Smooth muscle cell (in vitro differentiated cells): ENCODE data around the gene PRCC. TPM values are rescaled to one million over a fixed set of nuclear protein-coding genes. Genes with fewer than 3 reads are reported as not detected.

Experiments used
- DNase-seq: peaks from one replicate; lab custom pipeline; 2025; ENCODE audit not compliant: unreplicated experiment; lab: John Stamatoyannopoulos, UW
- H2AFZ ChIP-seq: fragments of 200-600 bp; sonication (generic); 2 replicates; pipeline ENCODE4 v1.6.0; 2016; ENCODE audit warnings: antibody characterized with exemption, low read depth, mild to moderate bottlenecking
- H3F3A ChIP-seq: fragments of 200-600 bp; sonication (generic); 2 replicates; pipeline ENCODE4 v1.6.0; 2017; ENCODE audit warnings: antibody characterized with exemption, low read depth
- H3K27ac ChIP-seq: fragments of 200-600 bp; sonication (generic); 2 replicates; pipeline ENCODE4 v1.5.1; 2016; ENCODE audit warnings: low read depth, mild to moderate bottlenecking
- H3K27me3 ChIP-seq: fragments of 200-600 bp; sonication (generic); 2 replicates; pipeline ENCODE4 v1.6.1; 2016; ENCODE audit warnings: low read depth, mild to moderate bottlenecking
- H3K36me3 ChIP-seq: fragments of 200-600 bp; sonication (generic); 2 replicates; pipeline ENCODE4 v1.5.1; 2016; ENCODE audit warnings: low read depth
- H3K4me1 ChIP-seq: fragments of 200-600 bp; sonication (generic); 2 replicates; pipeline ENCODE4 v1.5.1; 2016; ENCODE audit warnings: low read depth
- H3K4me2 ChIP-seq: fragments of 200-600 bp; sonication (generic); 2 replicates; pipeline ENCODE4 v1.6.0; 2016; ENCODE audit warnings: mild to moderate bottlenecking
- H3K4me3 ChIP-seq: fragments of 200-600 bp; sonication (generic); 2 replicates; pipeline ENCODE4 v1.5.1; 2016; ENCODE audit warnings: mild to moderate bottlenecking
- H3K79me2 ChIP-seq: fragments of 200-600 bp; sonication (generic); 2 replicates; pipeline ENCODE4 v1.6.0; 2016; ENCODE audit warnings: low read depth, mild to moderate bottlenecking
- H3K9ac ChIP-seq: fragments of 200-600 bp; sonication (generic); 2 replicates; pipeline ENCODE4 v1.6.0; 2016; ENCODE audit warnings: low read depth
- H3K9me3 ChIP-seq: fragments of 200-600 bp; sonication (generic); replicated peaks from 2 replicates; pipeline ENCODE4 v1.5.1; 2016; ENCODE audit warnings: low read depth
- H4K20me1 ChIP-seq: fragments of 200-600 bp; sonication (generic); 2 replicates; pipeline ENCODE4 v1.6.0; 2016; ENCODE audit warnings: low read depth
- CTCF ChIP-seq: fragments of 200-600 bp; sonication (generic); IDR thresholded peaks from 2 replicates; pipeline ENCODE4 v1.5.1; 2017; ENCODE audit warnings: borderline replicate concordance, mild to moderate bottlenecking, antibody characterized with exemption; ENCODE audit not compliant: insufficient read depth, poor library complexity, severe bottlenecking
- WGBS: methylation state at CpG from one replicate; pipeline ENCODE4 v1.1.7; 2016; ENCODE audit warnings: low lambda C conversion rate; 5-methylcytosine and 5-hydroxymethylcytosine counted together
- polyA plus RNA-seq: library from polyadenylated mRNA; unstranded; fragments of >200 nt; fragmentation: Nextera tagmentation; extraction: Ambion mirVana; gene quantifications from 2 replicates; pipeline ENCODE4 v1.2.1, GENCODE V29; 2016
- total RNA-seq: library from RNA; depleted of rRNA; stranded (reverse); fragments of >200 nt; gene quantifications from 2 replicates; pipeline ENCODE4 v1.2.3, GENCODE V29; 2014

PRCC gene
- total and polyA plus RNA-seq, 2 experiments from 2014 or later: 37.7 to 68.7 TPM

DNA sequence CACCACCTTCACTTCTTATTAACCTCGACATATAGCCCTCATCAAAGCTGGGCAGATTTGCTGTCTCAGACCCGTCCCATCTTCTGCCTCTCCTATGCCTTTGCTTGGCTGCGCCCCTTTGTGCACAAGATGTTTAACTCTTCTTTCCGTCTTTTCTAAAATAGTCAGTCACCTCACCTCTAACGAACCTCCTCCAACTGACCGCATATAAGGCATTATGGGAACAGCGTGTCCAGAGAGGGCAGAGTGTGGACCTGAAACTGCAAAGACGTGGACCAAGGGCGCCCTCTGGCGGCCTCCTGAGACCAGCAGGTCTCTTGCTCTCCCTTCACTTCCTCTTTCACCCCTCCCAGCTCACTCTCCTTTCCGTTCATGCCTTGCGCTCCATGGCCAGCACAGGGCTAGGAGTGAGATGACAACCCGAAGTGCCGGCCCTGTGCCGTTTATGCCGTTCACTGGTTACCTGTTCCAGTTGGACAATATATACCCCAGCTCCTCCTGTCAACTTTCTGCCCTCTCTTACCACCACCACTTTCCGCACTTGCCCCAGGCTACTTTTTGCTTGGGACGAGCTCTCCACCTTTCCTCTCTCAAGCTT lies 41.6 kb upstream of the PRCC start:
- peak overlapping the region; percentile 38 for H3K4me3 ChIP-seq
- H3K36me3 ChIP-seq: no peaks in the 10 kb centered on the region
- H3K4me1 ChIP-seq: peaks cover 31% of the 10 kb centered on the region
- 19% methylated on average over 18 of the region's 18 CpGs for WGBS
- DNase-seq: peak; percentile 53
- H3K27me3 ChIP-seq: no peaks in the 10 kb centered on the region
- peaks cover 53% of the 10 kb centered on the region for H3K79me2 ChIP-seq
- H3K4me2 ChIP-seq: peak overlapping the region; percentile 97
- no peaks in the 10 kb centered on the region for H3K9me3 ChIP-seq
- peaks cover 59% of the 10 kb centered on the region for H4K20me1 ChIP-seq
- no peak overlapping the region for H2AFZ ChIP-seq
- H3F3A ChIP-seq: peaks cover 6% of the 10 kb centered on the region
- H3K27ac ChIP-seq: no peak overlapping the region
- no peak overlapping the region for H3K9ac ChIP-seq
- peak; percentile 87 for TF ChIP-seq CTCF

DNA sequence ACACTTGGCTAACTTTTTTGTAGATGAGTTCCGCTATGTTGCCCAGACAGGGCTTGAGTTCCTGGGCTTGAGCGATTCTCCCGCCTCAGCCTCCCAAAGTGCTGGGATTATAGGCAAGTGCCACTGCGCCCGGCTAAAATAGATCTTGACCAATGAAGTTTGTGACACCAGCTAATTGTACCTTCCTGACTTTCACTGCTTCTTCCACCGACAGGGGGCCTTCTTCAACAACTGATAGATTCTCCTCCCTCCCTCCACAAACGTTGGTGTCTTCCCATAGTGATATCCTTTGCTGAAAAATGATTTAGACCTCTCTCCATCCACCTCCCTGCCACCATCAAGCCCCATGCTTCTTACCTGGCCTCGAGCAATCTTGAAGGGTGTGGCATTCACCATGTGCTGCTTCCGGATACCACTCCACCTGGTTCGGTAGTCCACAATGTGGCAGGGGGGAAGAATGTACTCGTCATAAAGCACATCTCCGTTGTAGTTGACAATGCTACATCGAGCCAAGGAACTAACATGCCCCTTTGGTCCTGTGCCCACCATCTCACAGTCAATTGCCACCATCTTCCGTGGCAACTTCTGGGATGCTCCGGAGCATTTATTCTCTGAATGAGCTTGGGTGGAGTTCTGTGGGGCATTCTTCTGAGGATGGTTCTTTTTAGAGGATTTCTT lies 40.6 kb upstream of the PRCC start:
- Histone ChIP-seq H3K4me2 (peak overlapping the region; percentile 97), H3K36me3 (no peaks in the 10 kb centered on the region), H3K9me3 (no peaks in the 10 kb centered on the region), H2AFZ (no peak overlapping the region), H3K79me2 (peaks cover 53% of the 10 kb centered on the region), H3K27me3 (no peaks in the 10 kb centered on the region), H3K27ac (no peak overlapping the region), H3K9ac (no peak overlapping the region), H3F3A (peaks cover 6% of the 10 kb centered on the region), H4K20me1 (peaks cover 55% of the 10 kb centered on the region), H3K4me1 (peaks cover 31% of the 10 kb centered on the region), H3K4me3 (peak overlapping the region; percentile 38)
- TF ChIP-seq CTCF: peak; percentile 61
- WGBS: 54% methylated on average over 15 of the region's 15 CpGs
- no peak for DNase-seq

- Histone ChIP-seq H3K79me2 (peaks cover 53% of the 10 kb centered on the region), H3K27ac (peak overlapping the region; percentile 99), H3K36me3 (no peaks in the 10 kb centered on the region), H4K20me1 (peaks cover 52% of the 10 kb centered on the region), H3K9ac (peak overlapping the region; percentile 99), H3F3A (peaks cover 6% of the 10 kb centered on the region), H3K27me3 (no peaks in the 10 kb centered on the region), H3K9me3 (no peaks in the 10 kb centered on the region), H2AFZ (no peak overlapping the region), H3K4me3 (peak overlapping the region; percentile 88), H3K4me1 (peaks cover 31% of the 10 kb centered on the region), H3K4me2 (peak overlapping the region; percentile 97)
- DNase-seq: no peak
- WGBS: 74% methylated on average over 7 of the region's 7 CpGs
- no peak for TF ChIP-seq CTCF
Observed at GRCh38 chr1:156727492-156727891, 39.8 kb upstream of the PRCC start.
